HG03066 (cell line): Measurements from ENCODE around the gene BANP.
"Not testable (repeated sequence)": the region's sequence is repeated elsewhere in the genome, so short reads cannot be mapped to it uniquely, and the experiment has no call there.

ENCODE experiments used
- ATAC-seq: cut with Tn5 transposase; IDR thresholded peaks from one replicate; pipeline ENCODE4 v1.9.1; 2021; ENCODE audit warnings: low read depth; ENCODE audit not compliant: unreplicated experiment

Gene BANP

DNA sequence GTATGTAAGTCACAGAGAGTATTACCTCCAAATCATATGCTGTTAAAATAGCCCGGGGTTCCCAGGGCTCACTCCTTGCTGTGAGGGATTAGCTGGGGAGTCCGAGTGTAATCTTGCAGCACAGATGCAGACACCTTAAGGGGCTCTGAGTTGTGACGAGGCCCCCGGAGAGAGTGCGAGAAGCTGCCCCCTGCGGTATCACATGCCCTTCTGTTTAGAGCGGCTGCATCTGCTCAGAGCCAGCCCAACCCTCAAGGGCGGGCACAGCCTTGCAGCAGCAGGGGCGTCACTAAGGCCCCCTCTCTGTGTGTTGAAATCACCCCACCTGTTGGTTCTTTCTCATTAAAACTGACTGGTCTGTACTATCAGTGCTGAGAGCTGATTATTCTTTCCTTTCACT, 37.4 kb downstream of the BANP start:
- ATAC-seq: not testable (repeated sequence)

DNA sequence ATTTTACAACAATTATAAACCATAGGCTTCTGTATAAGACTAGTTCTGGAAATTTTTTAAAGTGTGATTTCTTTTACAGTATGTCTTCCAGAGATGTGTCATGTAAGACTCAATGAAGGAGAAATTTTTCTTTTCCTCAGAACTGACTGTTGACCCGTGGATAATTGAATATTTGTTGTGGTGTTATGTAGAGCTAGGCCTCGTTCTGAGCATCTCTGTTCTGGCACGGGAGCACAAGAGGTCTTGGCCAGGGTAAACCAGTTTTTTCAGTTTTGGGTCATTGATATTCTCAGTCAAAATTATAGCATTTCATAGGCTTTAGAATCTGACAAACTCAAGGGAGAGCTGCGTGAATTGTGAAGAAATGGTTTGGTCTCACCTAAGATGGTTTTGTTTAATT, 39.0 kb downstream of the BANP start:
- not testable (repeated sequence) for ATAC-seq

DNA sequence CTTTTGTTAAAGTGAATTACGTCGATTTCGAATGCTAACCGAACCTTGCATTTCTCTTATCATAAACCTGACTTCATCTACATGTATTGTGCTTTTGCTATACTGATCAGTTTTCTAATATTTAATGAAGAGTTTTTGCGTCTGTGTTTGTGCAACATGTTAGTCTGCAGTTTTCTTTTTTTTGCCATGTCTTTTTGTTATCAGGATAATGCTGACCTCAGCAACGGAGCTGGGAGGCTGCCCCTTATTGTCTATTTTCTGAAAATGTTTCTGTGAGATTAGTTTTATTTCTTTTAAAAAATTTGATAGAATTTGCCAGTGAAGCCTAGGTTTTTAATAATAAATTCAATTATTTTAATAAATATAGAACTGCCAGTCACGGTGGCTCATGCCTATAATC, 40.9 kb downstream of the BANP start:
- not testable (repeated sequence) for ATAC-seq

DNA sequence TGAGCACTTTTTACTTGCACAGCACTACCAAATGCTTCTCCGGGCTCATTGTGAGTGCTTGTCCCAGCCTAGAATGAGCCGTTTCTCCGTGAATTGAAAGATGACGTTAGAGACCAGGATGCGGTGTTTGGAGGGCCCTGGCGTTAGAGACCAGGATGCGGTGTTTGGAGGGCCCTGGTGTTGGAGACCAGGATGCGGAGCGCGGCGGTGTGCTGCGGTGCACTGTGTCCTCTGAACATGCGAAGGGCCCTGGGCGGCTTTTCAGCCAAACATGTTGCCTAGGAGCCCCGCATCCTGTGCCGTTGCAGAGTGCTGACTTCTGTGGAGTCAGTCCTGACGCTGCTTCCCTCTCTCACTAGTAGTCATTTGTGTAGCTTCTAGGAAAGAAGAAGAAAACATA, 42.7 kb downstream of the BANP start:
- no peak for ATAC-seq

DNA sequence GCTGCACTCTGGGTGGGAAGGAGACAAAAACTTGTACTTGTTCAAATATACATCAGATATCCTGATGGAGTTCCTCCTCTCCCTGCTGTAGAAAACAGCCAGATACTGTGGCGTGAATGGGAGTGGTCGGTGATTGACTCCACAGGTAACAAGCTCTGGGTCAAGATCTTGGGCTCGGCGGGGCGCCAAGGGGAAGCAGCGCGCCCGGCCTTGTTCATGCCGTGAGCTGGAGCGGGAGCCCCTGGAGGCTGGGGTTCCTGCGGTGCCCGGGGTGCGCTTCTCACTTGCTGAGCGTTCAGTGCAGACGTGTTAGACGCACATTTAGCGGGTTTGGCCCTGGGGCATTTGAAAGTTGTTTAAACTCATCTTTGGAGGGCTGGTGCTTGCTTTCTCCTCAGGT, 44.4 kb downstream of the BANP start:
- ATAC-seq: no peak

DNA sequence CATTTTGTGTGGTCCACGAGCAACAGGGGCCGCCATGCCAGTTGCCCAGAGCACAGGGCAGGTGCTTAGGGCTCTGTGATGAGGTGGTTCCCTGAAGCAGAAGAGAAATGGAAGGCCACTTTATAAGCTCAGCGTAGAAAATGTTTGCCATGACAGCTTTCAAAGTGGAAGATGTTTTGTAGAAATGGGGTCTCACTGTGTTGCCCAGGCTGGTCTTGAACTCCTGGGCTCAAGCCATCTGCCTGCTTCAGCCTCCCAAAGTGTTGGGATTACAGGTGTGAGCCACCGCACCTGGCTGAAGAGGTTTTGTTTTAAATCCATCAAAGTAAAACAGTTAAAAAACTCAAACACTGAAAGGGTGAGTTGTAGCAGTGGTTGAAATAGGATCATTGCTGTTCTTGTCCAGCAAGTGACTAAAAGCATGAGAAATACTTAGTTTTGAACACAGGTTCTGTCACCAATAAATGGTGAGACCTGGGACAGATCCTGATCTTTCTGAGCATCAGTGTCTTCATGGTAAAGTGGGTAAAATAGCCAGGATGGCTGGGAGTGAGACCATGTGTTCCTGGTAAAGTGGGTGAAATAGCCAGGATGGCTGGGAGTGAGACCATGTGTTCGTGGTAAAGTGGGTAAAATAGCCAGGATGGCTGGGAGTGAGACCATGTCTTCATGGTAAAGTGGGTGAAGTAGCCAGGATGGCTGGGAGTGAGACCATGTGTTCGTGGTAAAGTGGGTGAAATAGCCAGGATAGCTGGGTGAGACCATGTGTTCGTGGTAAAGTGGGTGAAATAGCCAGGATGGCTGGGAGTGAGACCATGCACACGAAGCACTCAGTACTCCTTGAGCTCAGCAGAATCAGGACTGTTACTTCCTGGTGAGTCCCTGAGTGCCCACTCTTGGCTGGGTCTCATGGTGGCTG, 46.0 kb downstream of the BANP start:
- ATAC-seq: no peak

DNA sequence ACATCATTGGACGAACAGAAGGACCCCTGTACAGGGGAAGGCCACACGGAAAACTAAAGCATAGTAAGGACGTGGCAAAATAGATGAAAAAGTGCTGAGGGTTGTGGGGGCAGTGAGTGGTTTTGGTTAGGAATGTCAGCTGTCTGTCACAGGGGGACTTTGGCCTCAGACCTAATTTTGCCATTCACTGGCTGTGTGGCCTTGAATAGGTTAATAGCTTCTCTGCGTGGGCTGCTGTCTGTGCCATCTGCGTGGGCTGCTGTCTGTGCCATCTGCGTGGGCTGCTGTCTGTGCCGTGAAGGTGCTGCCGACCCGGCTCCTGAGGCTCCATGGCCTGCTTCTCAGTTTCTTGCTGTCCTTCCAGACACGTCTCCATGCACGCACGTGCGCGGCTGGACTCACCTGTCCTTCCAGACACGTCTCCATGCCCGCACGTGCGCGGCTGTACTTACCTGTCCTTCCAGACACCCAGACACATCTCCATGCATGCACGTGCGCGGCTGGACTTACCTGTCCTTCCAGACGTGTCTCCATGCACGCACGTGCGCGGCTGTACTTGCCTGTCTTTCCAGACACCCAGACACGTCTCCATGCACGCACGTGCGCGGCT, 47.1 kb downstream of the BANP start:
- not testable (repeated sequence) for ATAC-seq

DNA sequence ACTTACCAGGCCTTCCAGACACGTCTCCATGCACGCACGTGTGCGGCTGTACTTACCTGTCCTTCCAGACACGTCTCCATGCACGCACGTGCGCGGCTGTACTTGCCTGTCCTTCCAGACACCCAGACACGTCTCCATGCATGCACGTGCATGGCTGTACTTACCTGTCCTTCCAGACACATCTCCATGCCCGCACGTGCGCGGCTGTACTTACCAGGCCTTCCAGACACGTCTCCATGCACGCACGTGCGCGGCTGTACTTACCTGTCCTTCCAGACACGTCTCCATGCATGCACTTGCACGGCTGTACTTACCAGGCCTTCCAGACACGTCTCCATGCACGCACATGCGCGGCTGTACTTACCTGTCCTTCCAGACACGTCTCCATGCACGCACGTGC, 47.8 kb downstream of the BANP start:
- ATAC-seq: not testable (repeated sequence)

DNA sequence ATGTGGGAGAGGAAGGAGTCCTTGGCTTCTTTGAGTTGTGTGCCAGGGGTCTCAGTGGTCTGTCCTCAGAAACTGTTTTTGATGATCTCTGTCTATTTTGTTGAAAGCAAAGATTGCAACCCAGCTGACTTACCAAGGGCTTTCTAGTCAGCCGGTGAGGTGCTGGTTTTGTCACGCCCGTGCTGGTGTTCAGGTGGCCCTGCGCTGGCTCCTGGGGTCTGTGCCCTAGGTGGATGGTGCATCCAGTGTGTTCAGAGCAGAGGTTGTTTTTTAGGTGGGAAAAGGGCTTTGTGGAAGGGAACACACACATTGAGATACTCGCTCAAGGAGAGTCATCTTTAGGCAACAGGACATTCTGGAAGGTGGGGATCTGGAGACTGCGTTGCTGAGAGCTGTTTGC, 51.0 kb downstream of the BANP start:
- ATAC-seq: no peak

DNA sequence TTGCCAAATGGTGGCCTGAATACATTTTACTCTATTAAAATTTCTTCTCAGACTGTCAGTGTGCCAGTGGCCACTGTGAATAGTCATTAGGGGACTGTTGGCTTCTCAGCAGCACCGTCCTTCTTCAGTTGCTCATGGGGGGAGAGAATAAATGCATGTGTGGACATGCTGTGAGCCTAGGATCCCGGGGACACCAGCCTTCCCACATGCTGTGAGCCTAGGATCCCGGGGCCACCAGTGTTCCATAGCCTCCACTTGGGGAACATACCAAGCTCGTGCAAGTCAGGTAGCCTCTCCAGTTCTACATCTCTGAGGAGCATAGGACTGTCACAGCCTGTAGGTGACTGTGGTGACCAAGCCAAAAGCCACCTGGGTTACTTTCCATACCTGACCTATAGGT, 51.5 kb downstream of the BANP start:
- no peak for ATAC-seq

DNA sequence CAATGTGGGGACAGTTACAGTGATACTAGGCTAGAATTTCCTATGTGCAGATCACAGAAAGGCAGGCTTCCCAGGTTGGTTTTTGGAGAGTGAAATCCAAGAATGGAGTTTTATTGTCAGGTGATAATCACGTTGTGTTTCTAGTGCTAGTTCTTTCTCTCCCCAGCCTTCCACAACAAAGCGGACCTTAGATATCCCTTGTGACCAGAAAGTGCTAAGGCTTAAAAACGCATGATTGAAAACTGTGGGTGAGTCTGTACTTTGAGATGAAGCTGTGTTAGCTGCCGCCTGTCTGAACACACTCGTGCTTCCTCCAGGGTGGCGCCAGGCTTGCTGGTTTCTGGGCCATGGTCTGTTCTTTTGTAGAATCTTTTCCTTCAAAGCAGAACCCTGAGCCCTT, 52.1 kb downstream of the BANP start:
- ATAC-seq: no peak

DNA sequence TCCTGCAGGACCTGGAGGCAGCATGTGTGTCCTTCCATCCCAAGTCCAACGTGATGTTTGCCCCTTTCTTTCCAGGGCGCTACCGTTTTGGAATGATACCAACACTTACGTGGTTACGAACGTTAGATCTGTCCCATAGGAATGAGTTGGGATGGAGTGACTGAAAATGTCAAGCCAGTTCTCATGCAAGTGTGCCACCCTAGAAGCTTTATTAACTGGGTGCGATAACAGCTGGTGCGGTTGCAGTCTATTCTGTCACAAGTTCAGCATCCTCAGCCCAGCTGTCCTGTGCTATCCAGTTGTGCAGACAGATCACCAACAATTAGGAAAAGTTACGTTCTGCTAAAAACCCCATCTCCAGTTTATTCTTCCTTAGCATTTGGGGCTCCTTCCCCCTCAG, 52.5 kb downstream of the BANP start:
- no peak for ATAC-seq

DNA sequence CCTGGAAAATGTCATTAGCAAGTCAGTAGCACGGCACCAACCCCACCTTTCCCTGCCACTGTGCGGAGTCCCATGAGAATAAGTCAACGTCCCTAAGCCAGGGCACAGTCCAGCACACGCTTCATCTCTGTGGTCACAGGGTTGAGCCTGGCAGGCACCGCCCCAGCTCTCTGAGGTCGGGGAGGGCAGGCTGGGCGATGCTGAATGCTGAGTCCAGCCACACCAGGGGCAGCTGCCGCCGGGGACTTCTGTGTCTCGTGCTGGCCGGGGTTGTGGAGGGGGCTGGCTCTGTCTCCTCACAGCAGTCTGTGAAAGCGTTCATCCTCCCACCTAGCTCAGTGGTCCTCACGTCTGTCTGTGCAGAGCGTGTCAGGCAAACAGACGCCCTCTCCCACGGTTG, 53.2 kb downstream of the BANP start:
- ATAC-seq: no peak

DNA sequence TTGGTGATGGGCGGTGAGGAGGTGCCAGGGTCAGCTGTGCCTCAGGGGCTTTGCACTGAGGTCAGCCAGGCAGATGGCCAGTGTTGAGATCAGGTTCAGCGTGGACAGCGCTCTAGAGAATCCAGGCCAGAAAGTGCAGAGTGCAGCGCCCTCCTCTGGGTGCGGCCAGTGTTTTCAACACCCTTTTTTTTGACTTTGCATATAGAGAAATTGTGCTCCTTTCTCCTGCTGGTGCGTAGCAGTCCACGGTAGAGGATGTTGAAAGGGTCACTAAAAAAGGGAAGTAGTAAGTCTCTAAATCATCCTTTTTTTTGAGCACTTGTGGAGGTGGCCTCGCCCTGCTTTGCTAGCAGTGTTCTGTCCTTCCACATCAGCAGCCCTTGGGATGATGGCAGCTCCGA, 53.9 kb downstream of the BANP start:
- no peak for ATAC-seq

DNA sequence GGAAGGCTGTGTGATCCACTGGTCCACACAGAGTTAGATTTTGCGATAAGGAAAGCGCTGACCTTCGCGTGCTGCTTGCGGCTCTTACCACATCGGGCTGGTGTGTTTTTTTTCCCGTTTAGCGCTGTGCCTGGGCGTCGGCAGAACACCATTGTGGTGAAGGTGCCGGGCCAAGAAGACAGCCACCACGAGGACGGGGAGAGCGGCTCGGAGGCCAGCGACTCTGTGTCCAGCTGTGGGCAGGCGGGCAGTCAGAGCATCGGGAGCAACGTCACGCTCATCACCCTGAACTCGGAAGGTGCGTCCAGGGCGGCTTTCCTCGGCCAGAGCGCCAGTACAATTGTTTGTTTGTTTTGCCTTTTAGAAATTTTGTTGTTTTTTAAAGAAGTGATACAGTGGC, 54.7 kb downstream of the BANP start:
- no peak for ATAC-seq

DNA sequence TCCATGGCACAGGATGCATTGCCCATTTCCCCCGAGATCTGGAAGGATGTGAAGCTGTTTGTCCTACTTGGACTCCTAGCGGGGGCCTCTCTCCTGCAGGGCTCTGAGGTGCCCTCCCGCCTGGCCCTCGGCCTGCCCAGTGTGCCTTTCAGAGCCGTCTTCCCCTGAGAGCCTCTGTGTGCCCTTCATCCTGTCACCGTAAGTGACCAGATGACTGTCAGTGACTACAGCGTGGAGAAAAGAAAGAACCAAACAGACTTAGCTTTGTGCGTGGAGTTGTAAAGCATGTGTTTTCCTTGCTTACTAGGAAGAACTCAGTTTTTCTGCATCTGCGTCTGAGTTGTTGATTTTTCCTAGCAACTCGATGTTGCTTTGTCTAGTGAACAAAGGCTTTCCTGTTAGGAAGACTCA, 56.1 kb downstream of the BANP start:
- no peak for ATAC-seq

DNA sequence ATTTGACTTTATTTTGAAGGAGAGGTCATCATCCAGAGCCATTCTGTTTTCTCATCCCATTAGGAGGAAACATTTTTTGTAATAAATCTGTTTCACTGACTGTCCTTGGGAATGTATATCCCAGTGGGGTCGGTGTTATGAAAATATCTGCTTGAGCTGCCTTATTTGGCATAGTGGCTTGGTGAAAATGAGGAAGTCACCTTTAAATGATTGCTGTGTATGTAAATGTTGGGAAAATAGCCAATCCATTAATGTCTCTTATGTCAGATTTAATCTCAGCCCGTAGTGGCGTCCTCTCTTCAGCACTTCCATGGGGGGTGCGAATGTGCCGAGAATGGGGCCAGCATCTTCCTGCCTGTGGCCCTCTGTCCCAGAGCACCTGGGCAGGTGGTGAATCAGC, 57.6 kb downstream of the BANP start:
- no peak for ATAC-seq

DNA sequence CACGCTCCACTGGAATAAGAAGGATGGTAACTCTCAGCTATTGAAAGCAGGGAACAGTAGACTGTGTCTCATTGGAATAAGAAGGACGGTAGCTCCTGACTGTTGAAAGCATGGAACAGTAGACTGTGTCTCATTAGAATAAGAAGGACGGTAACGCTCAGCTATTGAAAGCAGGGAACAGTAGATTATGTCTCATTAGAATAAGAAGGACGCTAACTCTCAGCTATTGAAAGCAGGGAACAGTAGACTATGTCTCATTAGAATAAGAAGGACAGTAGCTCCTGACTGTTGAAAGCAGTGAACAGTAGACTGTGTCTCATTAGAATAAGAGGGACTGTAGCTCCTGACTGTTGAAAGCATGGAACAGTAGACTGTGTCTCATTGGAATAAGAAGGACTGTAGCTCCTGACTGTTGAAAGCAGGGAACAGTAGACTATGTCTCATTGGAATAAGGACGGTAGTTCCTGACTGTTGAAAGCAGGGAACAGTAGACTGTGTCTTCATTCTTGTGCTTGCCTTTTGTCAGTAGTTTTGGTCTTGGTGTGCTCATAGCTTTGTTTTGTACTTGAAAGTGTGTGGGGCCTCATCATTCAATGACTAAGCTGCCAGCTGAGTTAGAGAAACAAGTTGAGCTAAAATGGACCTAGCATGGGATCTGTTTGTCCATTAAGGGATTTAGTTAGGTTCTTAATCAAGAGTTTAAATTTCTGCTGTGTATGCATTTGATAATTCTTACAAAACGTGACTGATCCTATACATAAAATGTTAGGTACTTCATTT, 58.5 kb downstream of the BANP start:
- no peak for ATAC-seq

DNA sequence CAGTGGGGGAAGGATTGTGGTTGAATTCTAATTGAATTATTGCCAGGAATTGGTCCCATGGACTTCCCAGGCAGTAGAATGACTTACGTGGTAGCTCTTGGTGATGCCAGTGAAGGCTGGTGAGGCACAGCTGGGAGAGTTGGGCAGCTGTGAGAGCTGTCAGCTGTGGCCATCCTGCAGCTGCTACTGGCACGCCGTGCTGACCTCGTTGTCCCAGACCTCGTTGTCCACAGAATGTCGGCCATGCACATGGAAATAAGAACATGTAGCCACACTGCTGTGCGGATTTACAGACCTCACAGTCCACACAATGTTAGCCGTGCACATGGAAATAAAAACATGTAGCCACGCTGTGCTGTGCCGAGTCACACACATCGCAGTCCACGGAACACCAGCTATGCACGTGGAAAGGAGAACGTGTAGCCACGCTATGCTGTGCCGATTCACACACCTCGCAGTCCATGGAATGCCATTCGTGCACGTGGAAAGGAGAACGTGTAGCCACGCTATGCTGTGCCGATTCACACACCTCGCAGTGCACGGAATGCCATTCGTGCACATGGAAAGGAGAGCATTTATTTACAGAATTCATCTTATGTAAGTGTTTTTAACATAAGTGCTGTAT, 59.2 kb downstream of the BANP start:
- no peak for ATAC-seq

DNA sequence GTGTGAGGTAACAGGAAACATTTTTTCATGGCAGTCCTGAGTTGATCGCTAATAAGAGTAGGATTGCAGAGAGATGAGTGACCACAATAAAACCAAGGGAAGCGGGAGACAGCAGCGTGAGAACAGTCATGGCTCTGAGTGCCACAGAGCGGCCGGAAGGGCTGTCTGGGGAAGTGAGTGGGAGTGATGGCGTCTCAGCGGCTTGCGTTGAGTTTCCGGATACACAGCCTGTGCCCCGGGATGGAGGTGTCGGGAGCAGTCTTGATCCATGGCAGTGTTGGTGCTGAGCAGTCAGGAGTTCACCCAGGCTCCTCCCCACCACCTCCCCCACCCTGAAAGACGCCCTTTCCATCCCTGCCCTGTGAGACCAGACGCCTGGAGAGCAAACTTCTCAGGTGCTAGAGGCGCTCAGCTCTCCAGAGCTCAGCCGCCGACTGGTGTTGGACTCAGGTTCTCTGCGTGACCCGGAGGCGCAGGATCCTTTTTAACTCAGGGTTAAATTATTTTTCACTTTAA, 59.8 kb downstream of the BANP start:
- ATAC-seq: no peak

DNA sequence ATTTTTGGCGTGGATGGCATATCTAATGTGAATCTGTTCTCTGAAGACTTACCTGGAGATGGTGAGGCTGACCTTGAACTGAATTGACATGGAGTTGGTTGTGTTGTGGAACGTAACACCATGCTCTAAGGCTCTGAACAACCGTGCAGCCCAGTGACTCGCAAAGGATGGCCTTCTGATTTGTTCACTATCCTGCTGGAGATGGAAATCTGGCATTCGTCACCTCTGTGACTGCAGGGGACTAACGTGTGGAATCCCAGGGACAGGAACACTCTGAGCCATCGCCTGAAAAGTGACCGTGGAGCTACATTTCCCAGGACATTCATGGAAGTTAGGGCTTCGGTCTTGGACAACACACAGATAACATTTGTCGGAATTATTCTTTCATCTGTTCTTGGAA, 61.1 kb downstream of the BANP start:
- no peak for ATAC-seq
